ENCODE results near the gene SEMA5A.

The SEMA5A gene

GRCh38 chr5:9241479-9242305 is 304.2 kb downstream of the SEMA5A start:
- in situ Hi-C loops (cut with MboI; ENCODE audit: low sequenced_read_pairs), result no loop called here

GRCh38 chr5:9240431-9240830 is 305.4 kb downstream of the SEMA5A start:
- in situ Hi-C loops (cut with MboI; ENCODE audit: low sequenced_read_pairs), result no loop called here

- in situ Hi-C loops (cut with MboI; ENCODE audit: low sequenced_read_pairs), result no loop called here
Measured at GRCh38 chr5:9239626-9240025, 306.2 kb downstream of the SEMA5A start.

GRCh38 chr5:9239071-9239470 is 306.8 kb downstream of the SEMA5A start:
- in situ Hi-C loops (cut with MboI; ENCODE audit: low sequenced_read_pairs), result no loop called here

- in situ Hi-C loops (cut with MboI; ENCODE audit: low sequenced_read_pairs), result no loop called here
Measured at GRCh38 chr5:9233712-9234111, 312.2 kb downstream of the SEMA5A start.

GRCh38 chr5:9233035-9233434 is 312.8 kb downstream of the SEMA5A start:
- in situ Hi-C loops (cut with MboI; ENCODE audit: low sequenced_read_pairs), result no loop called here

- in situ Hi-C loops (cut with MboI; ENCODE audit: low sequenced_read_pairs), result no loop called here
Measured at GRCh38 chr5:9231842-9232241, 314.0 kb downstream of the SEMA5A start.

- in situ Hi-C loops (cut with MboI; ENCODE audit: low sequenced_read_pairs), result no loop called here
Measured at GRCh38 chr5:9230355-9230754, 315.5 kb downstream of the SEMA5A start.

GRCh38 chr5:9226016-9226536 is 319.8 kb downstream of the SEMA5A start:
- in situ Hi-C loops (cut with MboI; ENCODE audit: low sequenced_read_pairs), result no loop called here

GRCh38 chr5:9222054-9222976 is 323.6 kb downstream of the SEMA5A start:
- in situ Hi-C loops (cut with MboI; ENCODE audit: low sequenced_read_pairs), result no loop called here

- in situ Hi-C loops (cut with MboI; ENCODE audit: low sequenced_read_pairs), result no loop called here
Measured at GRCh38 chr5:9218358-9218757, 327.5 kb downstream of the SEMA5A start.

GRCh38 chr5:9212605-9213004 is 333.3 kb downstream of the SEMA5A start:
- in situ Hi-C loops (cut with MboI; ENCODE audit: low sequenced_read_pairs), result no loop called here

- in situ Hi-C loops (cut with MboI; ENCODE audit: low sequenced_read_pairs), result no loop called here
Measured at GRCh38 chr5:9209846-9210492, 335.9 kb downstream of the SEMA5A start.

- in situ Hi-C loops (cut with MboI; ENCODE audit: low sequenced_read_pairs), result no loop called here
Measured at GRCh38 chr5:9207817-9208418, 338.0 kb downstream of the SEMA5A start.

GRCh38 chr5:9202636-9203035 is 343.2 kb downstream of the SEMA5A start:
- in situ Hi-C loops (cut with MboI; ENCODE audit: low sequenced_read_pairs), result no loop called here

- in situ Hi-C loops (cut with MboI; ENCODE audit: low sequenced_read_pairs), result no loop called here
Measured at GRCh38 chr5:9201761-9202160, 344.1 kb downstream of the SEMA5A start.

- in situ Hi-C loops (cut with MboI; ENCODE audit: low sequenced_read_pairs), result no loop called here
Measured at GRCh38 chr5:9201011-9201410, 344.9 kb downstream of the SEMA5A start.

- in situ Hi-C loops (cut with MboI; ENCODE audit: low sequenced_read_pairs), result no loop called here
Measured at GRCh38 chr5:9198394-9198793, 347.5 kb downstream of the SEMA5A start.

- in situ Hi-C loops (cut with MboI; ENCODE audit: low sequenced_read_pairs), result no loop called here
Measured at GRCh38 chr5:9197881-9198260, 348.0 kb downstream of the SEMA5A start.

- in situ Hi-C loops (cut with MboI; ENCODE audit: low sequenced_read_pairs), result no loop called here
Measured at GRCh38 chr5:9196403-9197227, 349.3 kb downstream of the SEMA5A start.

Data from HL-60/S4 treated with phorbol 12-myristate 13-acetate at 8.2 ng/mL for 4 days and 3 days (cell line).